Esophagus muscularis mucosa (tissue), 4 donors: ENCODE data around the gene DNAJC6.

Source experiments
- CTCF ChIP-seq, 3 experiments: fragments of 200-600 bp in 2 of 3; fragments of 450-650 bp in 1 of 3; sonication (generic) in 2 of 3; IDR thresholded peaks; one replicate each; pipeline ENCODE4 v1.5.1; 2017 to 2019; ENCODE audit warnings: antibody characterized with exemption in 3 of 3, mild to moderate bottlenecking in 2 of 3, moderate library complexity in 1 of 3
- EP300 ChIP-seq: sonication (generic); formaldehyde crosslinking; IDR thresholded peaks from one replicate; pipeline ENCODE4 v1.6.1; 2017; ENCODE audit warnings: antibody characterized with exemption
- POLR2A ChIP-seq: fragments of 450-650 bp; IDR thresholded peaks from one replicate; pipeline ENCODE4 v1.6.1; 2017; ENCODE audit warnings: antibody characterized with exemption, moderate library complexity, mild to moderate bottlenecking, low read depth
- POLR2AphosphoS5 ChIP-seq, 2 donors: sonication (generic); formaldehyde crosslinking; IDR thresholded peaks; one replicate each; pipeline ENCODE4 v1.6.1; 2017; ENCODE audit warnings: antibody characterized with exemption in 2 of 2

GRCh38 chr1:65393928-65394327, 84.6 kb downstream of the DNAJC6 start:
- no peak for TF ChIP-seq POLR2A
- TF ChIP-seq CTCF (IDR thresholded peaks at IDR 0.05), result no peak
- TF ChIP-seq EP300, result no peak
- TF ChIP-seq POLR2AphosphoS5 (IDR thresholded peaks at IDR 0.05), result no peak
